ENCODE measurements around the gene ADISSP.
A peak's percentile ranks its signal among the peaks of the same experiment; 100 is the strongest.

DNA sequence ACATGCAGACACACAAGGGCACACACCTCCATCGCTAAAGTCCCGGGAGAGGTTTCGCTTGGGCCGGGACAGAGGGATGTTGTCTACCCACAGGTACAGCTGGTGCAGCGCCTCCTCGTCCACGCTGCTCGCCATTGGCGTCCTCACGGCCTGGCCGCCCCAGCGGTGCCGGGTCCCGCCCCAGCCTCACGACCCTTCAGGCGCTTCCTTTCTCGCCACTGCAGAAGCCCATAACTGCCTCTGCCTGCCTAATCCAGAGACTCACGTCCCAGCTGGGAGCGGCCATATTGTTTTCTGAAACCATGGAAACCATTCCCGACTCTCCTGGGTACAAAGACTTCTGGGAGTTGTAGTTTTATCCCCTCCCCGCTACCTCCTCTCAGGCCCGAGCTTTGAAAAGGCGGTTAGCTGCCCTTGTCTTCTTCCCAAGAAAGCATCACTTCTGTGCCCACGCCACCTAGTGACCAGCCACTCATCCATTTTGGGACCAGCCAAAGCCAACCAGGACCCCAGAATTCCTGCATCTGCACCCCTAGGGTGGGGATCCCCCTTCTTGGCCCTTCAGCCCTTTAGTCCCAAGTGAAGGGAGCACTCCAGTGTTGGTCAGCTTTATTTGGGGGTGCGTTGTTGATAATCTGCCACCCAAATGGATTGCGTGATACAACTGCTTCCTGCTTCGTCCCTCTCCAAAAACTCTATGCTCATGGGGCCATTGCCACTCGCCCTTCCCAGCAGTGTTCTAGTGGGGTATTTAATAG, 13.8 kb upstream of the ADISSP start, which contains the start of gene SPEF1:
- TF ChIP-seq ZNF114 (CRISPR knock-in tag; IDR thresholded peaks at IDR 0.05), result no peak
- TF ChIP-seq EZH2phosphoT487 (IDR thresholded peaks at IDR 0.05; ENCODE audit: unreplicated experiment), result no peak
- TF ChIP-seq CTCF (conservative IDR thresholded peaks at IDR 0.05; ENCODE audit: low read depth in 2 of 2), result peak; percentile 59 to 76
- no peak for TF ChIP-seq EZH2 (IDR thresholded peaks at IDR 0.05; ENCODE audit: low read depth, unreplicated experiment)
- TF ChIP-seq POLR2AphosphoS5 (IDR thresholded peaks at IDR 0.05; ENCODE audit: low read depth), result peak; percentile 24; the same call in 1 of the 2 replicates
- TF ChIP-seq, protein P1, sequence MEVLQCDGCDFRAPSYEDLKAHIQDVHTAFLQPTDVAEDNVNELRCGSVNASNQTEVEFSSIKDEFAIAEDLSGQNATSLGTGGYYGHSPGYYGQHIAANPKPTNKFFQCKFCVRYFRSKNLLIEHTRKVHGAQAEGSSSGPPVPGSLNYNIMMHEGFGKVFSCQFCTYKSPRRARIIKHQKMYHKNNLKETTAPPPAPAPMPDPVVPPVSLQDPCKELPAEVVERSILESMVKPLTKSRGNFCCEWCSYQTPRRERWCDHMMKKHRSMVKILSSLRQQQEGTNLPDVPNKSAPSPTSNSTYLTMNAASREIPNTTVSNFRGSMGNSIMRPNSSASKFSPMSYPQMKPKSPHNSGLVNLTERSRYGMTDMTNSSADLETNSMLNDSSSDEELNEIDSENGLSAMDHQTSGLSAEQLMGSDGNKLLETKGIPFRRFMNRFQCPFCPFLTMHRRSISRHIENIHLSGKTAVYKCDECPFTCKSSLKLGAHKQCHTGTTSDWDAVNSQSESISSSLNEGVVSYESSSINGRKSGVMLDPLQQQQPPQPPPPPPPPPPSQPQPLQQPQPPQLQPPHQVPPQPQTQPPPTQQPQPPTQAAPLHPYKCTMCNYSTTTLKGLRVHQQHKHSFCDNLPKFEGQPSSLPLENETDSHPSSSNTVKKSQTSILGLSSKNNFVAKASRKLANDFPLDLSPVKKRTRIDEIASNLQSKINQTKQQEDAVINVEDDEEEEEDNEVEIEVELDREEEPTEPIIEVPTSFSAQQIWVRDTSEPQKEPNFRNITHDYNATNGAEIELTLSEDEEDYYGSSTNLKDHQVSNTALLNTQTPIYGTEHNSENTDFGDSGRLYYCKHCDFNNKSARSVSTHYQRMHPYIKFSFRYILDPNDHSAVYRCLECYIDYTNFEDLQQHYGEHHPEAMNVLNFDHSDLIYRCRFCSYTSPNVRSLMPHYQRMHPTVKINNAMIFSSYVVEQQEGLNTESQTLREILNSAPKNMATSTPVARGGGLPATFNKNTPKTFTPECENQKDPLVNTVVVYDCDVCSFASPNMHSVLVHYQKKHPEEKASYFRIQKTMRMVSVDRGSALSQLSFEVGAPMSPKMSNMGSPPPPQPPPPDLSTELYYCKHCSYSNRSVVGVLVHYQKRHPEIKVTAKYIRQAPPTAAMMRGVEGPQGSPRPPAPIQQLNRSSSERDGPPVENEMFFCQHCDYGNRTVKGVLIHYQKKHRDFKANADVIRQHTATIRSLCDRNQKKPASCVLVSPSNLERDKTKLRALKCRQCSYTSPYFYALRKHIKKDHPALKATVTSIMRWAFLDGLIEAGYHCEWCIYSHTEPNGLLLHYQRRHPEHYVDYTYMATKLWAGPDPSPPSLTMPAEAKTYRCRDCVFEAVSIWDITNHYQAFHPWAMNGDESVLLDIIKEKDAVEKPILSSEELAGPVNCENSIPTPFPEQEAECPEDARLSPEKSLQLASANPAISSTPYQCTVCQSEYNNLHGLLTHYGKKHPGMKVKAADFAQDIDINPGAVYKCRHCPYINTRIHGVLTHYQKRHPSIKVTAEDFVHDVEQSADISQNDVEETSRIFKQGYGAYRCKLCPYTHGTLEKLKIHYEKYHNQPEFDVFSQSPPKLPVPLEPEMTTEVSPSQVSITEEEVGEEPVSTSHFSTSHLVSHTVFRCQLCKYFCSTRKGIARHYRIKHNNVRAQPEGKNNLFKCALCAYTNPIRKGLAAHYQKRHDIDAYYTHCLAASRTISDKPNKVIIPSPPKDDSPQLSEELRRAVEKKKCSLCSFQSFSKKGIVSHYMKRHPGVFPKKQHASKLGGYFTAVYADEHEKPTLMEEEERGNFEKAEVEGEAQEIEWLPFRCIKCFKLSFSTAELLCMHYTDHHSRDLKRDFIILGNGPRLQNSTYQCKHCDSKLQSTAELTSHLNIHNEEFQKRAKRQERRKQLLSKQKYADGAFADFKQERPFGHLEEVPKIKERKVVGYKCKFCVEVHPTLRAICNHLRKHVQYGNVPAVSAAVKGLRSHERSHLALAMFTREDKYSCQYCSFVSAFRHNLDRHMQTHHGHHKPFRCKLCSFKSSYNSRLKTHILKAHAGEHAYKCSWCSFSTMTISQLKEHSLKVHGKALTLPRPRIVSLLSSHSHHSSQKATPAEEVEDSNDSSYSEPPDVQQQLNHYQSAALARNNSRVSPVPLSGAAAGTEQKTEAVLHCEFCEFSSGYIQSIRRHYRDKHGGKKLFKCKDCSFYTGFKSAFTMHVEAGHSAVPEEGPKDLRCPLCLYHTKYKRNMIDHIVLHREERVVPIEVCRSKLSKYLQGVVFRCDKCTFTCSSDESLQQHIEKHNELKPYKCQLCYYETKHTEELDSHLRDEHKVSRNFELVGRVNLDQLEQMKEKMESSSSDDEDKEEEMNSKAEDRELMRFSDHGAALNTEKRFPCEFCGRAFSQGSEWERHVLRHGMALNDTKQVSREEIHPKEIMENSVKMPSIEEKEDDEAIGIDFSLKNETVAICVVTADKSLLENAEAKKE (CRISPR knock-in tag; IDR thresholded peaks at IDR 0.05), result no peak
- TF ChIP-seq JUNB (IDR thresholded peaks at IDR 0.05; ENCODE audit: unreplicated experiment), result no peak
- TF ChIP-seq, protein P2, sequence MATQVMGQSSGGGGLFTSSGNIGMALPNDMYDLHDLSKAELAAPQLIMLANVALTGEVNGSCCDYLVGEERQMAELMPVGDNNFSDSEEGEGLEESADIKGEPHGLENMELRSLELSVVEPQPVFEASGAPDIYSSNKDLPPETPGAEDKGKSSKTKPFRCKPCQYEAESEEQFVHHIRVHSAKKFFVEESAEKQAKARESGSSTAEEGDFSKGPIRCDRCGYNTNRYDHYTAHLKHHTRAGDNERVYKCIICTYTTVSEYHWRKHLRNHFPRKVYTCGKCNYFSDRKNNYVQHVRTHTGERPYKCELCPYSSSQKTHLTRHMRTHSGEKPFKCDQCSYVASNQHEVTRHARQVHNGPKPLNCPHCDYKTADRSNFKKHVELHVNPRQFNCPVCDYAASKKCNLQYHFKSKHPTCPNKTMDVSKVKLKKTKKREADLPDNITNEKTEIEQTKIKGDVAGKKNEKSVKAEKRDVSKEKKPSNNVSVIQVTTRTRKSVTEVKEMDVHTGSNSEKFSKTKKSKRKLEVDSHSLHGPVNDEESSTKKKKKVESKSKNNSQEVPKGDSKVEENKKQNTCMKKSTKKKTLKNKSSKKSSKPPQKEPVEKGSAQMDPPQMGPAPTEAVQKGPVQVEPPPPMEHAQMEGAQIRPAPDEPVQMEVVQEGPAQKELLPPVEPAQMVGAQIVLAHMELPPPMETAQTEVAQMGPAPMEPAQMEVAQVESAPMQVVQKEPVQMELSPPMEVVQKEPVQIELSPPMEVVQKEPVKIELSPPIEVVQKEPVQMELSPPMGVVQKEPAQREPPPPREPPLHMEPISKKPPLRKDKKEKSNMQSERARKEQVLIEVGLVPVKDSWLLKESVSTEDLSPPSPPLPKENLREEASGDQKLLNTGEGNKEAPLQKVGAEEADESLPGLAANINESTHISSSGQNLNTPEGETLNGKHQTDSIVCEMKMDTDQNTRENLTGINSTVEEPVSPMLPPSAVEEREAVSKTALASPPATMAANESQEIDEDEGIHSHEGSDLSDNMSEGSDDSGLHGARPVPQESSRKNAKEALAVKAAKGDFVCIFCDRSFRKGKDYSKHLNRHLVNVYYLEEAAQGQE (IDR thresholded peaks at IDR 0.05; ENCODE audit: unreplicated experiment), result no peak
- TF ChIP-seq STAT1 (IDR thresholded peaks at IDR 0.05; ENCODE audit: unreplicated experiment), result no peak
- TF ChIP-seq, protein P3, sequence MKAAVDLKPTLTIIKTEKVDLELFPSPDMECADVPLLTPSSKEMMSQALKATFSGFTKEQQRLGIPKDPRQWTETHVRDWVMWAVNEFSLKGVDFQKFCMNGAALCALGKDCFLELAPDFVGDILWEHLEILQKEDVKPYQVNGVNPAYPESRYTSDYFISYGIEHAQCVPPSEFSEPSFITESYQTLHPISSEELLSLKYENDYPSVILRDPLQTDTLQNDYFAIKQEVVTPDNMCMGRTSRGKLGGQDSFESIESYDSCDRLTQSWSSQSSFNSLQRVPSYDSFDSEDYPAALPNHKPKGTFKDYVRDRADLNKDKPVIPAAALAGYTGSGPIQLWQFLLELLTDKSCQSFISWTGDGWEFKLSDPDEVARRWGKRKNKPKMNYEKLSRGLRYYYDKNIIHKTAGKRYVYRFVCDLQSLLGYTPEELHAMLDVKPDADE (IDR thresholded peaks at IDR 0.05), result peak; percentile 92

All from GM23338 (cell line).